ENCODE data around the gene MAST4.
"Not testable (repeated sequence)": the region's sequence is repeated elsewhere in the genome, so short reads cannot be mapped to it uniquely, and the experiment has no call there.

MAST4 gene

DNA sequence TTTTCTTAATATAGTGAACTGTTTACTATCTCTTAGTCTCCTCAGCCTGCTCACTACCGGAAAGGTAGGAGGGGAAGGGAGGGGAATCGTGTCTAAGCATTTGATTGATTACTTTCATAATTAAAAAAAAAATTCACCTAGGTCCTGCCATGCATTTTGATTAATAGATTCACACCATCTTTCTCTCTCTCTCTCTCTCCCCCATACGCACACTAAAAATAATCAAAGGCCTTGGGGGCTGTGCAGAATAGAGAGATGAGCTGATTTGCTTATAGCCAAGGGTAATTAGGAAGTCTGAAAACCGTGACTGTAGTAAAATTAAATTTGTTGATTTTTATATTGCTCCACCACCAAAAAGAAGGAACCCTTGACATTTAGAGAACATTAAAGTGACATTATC is 550.8 kb downstream of the MAST4 start:
- FAIRE-seq = no peak

DNA sequence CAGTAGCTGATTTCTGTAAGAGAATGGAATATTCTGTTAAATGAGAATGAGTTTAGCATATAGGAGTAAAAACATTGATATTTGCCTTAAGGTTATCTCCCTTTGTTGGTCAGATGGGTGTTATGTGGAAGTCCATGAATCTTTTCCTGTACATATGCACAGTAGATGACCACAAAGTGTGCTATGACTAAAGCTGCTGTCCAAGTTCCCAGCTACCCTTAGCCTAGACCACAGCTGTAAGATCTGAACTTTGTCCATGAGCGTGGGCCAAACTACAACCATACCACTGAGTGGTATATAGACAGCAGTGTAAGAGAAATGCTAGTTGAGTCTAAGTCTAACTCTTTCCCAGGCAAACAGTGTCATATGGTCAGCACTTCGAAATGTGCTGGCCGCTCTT is 551.6 kb downstream of the MAST4 start:
- no peak for FAIRE-seq

DNA sequence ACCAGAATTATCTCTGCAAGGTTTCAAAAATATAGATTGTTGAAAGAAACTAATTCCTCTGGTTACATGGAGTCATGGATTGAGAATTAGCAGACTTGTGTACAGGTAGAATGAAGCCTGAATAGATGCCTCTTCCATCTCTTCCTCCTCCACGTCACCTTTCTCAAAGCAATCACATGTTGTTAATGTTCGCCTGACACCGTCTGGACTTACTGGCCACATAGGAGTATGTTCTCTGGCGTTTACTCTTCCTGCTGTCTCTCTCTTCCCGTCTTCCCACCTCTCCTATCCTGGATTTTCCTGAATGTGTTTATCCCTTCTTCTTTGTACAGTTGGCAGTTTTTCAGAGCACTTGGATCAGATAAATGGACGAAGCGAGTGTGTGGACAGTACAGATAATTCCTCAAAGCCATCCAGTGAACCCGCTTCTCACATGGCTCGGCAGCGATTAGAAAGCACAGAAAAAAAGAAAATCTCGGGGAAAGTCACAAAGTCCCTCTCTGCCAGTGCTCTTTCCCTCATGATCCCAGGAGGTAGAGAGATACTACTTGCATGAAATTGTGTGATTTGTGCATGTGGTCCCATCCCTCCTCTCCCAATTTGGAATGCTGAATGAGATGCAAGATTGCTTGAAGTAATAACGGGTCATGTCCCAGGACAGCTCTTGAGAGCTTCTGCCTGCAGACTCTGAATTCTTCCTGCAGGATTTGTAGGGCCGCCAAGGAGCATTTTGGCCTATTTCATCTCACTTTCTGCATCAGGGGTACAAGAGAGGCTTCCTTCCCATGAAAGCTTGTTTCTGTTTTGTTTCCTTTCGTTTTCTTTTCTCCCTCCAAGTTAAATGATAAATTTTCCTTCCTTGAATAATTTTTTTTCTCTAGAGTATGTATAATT is 553.1 kb downstream of the MAST4 start:
- no peak for FAIRE-seq

DNA sequence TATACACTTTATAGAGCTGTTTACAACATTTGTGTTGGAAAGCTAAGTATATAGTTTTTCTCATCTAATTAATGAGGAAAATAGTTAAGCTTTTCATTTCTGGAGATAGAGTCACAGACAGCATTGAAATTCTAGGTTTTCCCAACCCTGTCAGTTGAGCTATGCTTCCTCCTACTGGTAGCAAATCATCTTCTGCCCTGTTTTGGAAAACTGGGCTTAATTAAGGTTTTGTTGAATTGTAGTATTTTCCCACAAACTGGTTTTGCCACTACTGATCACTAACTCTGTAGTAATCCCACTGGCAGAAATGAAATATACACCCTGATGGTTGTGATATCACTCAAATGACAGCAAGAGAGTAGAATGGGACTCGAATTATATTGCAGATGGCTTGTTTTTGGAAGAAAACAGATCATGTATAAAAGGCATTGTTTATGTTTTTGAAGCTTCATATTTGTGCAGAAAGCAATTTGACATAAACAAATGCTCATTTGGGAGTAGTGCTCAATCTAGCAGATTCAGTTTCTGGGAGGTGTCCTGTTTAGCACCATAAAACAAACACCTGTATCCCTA is 553.8 kb downstream of the MAST4 start:
- no peak for FAIRE-seq

DNA sequence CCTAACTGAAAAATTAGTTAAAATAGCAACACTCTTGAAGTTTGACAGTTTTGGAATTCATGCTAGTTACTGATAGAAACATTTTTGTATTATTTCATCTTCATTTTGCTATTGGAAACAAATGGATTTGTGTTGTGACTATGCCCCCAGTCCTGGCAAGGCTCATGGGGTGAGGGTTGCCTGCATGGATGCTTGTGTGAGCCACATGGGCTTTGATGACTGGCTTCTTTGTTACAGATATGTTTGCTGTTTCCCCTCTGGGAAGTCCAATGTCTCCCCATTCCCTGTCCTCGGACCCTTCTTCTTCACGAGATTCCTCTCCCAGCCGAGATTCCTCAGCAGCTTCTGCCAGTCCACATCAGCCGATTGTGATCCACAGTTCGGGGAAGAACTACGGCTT is 556.2 kb downstream of the MAST4 start:
- no peak for FAIRE-seq

DNA sequence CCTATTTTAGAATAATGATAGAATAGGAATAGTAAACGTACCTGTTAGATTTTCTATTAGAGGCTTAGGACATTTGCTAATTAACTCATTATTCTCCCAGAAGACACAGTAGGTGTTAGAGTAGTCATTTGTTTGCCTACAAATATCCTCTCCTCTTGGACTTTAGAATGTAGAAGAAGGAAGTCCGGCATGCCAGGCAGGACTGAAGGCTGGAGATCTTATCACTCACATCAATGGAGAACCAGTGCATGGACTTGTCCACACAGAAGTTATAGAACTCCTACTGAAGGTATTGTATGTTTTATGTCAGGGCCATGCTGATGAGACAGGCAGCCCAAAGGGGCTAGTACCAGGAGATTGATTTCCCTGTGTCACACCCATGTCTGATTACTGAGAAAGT is 557.1 kb downstream of the MAST4 start:
- no peak for FAIRE-seq

- FAIRE-seq = no peak
Measured at GRCh38 chr5:67154556-67155206, 558.5 kb downstream of the MAST4 start.

- no peak for FAIRE-seq
Measured at GRCh38 chr5:67156976-67157583, 560.9 kb downstream of the MAST4 start.

DNA sequence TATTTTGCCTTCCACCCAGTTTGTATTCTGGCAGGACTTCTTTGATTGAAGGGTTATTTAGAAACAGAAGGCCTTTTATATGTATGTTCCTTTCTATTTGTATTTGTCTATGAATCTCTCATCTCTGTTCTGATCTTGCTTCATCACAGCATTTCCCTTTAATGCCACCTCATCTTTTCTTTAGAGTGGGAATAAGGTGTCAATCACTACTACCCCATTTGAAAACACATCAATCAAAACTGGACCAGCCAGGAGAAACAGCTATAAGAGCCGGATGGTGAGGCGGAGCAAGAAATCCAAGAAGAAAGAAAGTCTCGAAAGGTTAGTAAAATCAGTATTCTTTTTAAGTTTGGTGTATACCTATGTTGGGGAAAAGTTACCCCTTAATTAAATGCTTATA is 564.1 kb downstream of the MAST4 start:
- no peak for FAIRE-seq

DNA sequence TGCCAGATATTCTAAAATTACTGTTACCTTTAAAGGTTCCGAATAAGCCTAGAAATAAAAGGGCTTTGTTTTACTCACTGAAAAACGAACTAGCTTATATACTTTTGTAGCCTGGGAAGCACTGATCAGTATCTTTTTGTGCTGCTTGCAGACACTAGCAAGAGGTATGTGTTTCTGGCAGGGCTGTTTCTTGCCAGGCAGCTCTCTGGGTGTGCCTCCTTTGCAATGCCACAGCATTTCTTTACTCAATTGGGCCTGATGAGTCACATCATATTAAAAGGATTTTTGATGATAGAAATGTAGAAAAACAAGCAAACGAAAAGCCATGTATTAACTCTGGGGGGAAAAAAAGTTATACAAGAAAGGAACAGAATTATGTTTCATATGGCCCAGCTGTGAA is 564.8 kb downstream of the MAST4 start:
- no peak for FAIRE-seq

GRCh38 chr5:67161767-67162166 is 565.6 kb downstream of the MAST4 start:
- FAIRE-seq = no peak

DNA sequence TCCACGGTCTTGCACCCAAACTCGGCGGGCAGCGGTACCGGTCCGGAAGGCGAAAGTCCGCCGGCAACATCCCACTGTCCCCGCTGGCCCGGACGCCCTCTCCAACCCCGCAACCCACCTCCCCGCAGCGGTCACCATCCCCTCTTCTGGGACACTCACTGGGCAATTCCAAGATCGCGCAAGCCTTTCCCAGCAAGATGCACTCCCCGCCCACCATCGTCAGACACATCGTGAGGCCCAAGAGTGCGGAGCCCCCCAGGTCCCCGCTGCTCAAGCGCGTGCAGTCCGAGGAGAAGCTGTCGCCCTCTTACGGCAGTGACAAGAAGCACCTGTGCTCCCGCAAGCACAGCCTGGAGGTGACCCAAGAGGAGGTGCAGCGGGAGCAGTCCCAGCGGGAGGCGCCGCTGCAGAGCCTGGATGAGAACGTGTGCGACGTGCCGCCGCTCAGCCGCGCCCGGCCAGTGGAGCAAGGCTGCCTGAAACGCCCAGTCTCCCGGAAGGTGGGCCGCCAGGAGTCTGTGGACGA is 567.1 kb downstream of the MAST4 start:
- no peak for FAIRE-seq

- no peak for FAIRE-seq
Measured at GRCh38 chr5:67163863-67164595, 567.8 kb downstream of the MAST4 start.

- no peak for FAIRE-seq
Measured at GRCh38 chr5:67164856-67165525, 568.8 kb downstream of the MAST4 start.

GRCh38 chr5:67165526-67166459 is 569.6 kb downstream of the MAST4 start:
- no peak for FAIRE-seq

DNA sequence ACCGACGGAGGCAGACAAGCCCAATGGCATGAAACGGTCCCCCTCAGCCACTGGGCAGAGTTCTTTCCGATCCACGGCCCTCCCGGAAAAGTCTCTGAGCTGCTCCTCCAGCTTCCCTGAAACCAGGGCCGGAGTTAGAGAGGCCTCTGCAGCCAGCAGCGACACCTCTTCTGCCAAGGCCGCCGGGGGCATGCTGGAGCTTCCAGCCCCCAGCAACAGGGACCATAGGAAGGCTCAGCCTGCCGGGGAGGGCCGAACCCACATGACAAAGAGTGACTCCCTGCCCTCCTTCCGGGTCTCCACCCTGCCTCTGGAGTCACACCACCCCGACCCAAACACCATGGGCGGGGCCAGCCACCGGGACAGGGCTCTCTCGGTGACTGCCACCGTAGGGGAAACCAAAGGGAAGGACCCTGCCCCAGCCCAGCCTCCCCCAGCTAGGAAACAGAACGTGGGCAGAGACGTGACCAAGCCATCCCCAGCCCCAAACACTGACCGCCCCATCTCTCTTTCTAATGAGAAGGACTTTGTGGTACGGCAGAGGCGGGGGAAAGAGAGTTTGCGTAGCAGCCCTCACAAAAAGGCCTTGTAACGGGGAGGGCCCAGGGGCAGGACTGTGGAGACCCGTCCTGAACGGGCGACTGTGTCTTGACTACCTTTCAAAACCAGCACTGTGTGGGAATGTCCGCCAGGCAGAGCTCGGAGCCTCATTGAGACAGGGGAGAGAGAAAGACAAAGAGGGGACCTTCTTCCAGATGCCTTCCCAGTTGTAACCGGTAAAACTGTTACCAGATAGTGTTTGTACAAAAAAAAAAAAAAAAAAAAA is 570.5 kb downstream of the MAST4 start:
- no peak for FAIRE-seq

DNA sequence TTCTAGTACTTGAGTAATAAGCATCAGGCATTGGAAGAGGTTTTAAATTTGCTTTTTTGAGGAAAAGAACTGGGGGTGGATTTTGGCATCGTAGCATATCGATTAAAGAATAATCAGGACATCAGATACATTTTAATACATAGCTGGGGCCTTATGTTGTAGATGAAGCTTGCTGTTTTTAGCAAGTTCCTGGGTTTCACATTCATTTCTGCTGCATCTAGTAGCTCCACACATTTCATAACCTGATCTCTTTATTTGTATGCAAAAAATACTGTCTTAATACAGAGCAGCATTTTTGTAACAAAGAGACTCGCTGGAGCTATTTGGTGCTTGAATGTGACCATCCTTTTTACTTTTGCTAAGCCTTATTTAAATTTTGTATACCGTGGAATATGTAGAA is 571.9 kb downstream of the MAST4 start:
- FAIRE-seq = no peak

- FAIRE-seq = no peak
Measured at GRCh38 chr5:67170767-67171166, 574.6 kb downstream of the MAST4 start.

GRCh38 chr5:67173351-67173750 is 577.2 kb downstream of the MAST4 start:
- FAIRE-seq = not testable (repeated sequence)

DNA sequence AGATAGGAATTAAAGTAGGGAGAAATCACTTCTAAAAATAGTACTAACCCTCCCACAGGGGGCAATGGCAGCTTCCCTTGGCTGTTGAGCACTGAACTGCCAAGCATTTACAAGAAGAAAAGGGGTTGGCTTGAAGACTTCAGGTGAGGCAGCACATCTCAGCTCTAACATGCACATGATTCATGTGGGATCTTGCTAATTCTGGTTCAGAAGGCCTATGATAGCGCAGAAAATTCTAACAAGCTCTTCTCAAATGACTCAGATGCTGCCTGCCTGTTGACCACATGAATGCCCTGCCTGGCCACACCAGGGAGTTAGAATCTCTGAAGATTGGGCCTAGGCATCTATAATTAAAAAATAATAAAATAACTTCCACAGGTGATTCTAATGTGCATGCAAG is 577.8 kb downstream of the MAST4 start:
- FAIRE-seq = no peak

Data from TTC549 (cell line).